H1 (cell line): ENCODE results near the gene SRRM3. TPM values are rescaled to one million over a fixed set of nuclear protein-coding genes. Genes with fewer than 3 reads are reported as not detected.

Experiments used
- SIN3A ChIP-seq, 2 experiments: IDR thresholded peaks in 1 of 2; conservative IDR thresholded peaks in 1 of 2; 2 replicates each; pipeline ENCODE4 v1.6.1; 2011 to 2012; ENCODE audit warnings: low read length in 2 of 2, improper control_type of control experiment in 1 of 2, low read depth in 1 of 2, mild to moderate bottlenecking in 1 of 2
- SP1 ChIP-seq: IDR thresholded peaks from 2 replicates; pipeline ENCODE4 v1.6.1; 2011; ENCODE audit warnings: low read depth, low read length
- polyA plus RNA-seq, 7 experiments: library from polyadenylated mRNA; depleted of rRNA in 3 of 7; stranded (reverse) in 5 of 7; unstranded in 2 of 7; fragments of >200 nt in 5 of 7; fragments of 200-250 nt in 2 of 7; gene quantifications; 1 replicate in 5 of 7; 2 replicates in 1 of 7; 4 replicates in 1 of 7; pipeline versions ENCODE4 v1.2.1 to v1.2.3, GENCODE V29; 2011 to 2013; ENCODE audit warnings: missing spikeins in 2 of 7, mixed read lengths in 2 of 7
- total RNA-seq: library from RNA; stranded (reverse); fragmentation: NEBNext Ultra II Directional; extraction: Animal tissue kit (Norgen Biotek cat#: 25700); gene quantifications from 2 replicates; pipeline ENCODE4 v1.2.1, GENCODE V29; 2021

The SRRM3 gene
- total and polyA plus RNA-seq, 2 of the 8 experiments (the other 6 are each of a cell fraction or from before 2014, with no cell fraction given): 10.4 to 17.4 TPM

DNA sequence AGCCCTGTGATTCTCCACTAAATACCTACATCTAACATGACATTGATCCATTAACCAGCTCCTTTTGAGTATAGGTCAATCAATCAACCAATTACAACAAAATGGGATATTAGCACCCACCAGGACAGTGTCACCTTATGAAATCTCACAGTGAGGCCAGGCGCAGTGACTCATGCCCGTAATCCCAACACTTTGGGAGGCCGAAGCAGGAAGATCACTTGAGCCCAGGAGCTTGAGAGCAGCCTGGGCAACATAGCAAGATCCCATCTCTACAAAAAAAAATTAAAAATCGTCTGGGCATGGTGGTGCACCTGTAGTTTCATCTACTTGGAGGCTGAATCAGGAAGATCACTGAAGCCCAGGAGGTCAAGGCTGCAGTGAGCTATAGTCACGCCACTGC is 28.5 kb downstream of the SRRM3 start (continued):
- TF ChIP-seq SIN3A (conservative IDR thresholded peaks at IDR 0.05 in 1 of 2, IDR thresholded peaks at IDR 0.05 in 1 of 2; ENCODE audit: low read depth in 1 of 2, low read length in 2 of 2) (no peak), SP1 (no peak)
